A549 (cell line): ENCODE measurements around the gene POLR1E. TPM values are rescaled to one million over a fixed set of nuclear protein-coding genes. Genes with fewer than 3 reads are reported as not detected.

Source experiments
- ATAC-seq, 2 experiments: fragments of 200-7000 bp in 1 of 2; fragments of >200 bp in 1 of 2; cut with Nextera tagmentation in 1 of 2; cut with Tn5 transposase in 1 of 2; 3 replicates each; pipeline versions ENCODE4 v1.8.0 to v1.9.1; 2018 to 2020; ENCODE audit warnings: mild to moderate bottlenecking in 1 of 2, moderate library complexity in 1 of 2
- CTCF ChIA-PET: fragments of 300-600 bp; sonication (Branson Sonifier 250); formaldehyde crosslinking; extraction: SDS; loops from one replicate; lab custom pipeline; 2021; ENCODE audit warnings: antibody characterized with exemption, inconsistent platforms; lab: Yijun Ruan, JAX
- POLR2A ChIA-PET: fragments of 350-600 bp; formaldehyde crosslinking; extraction: SDS; loops from one replicate; lab custom pipeline; 2021; ENCODE audit warnings: antibody characterized with exemption, inconsistent platforms; lab: Yijun Ruan, JAX
- DNase-seq, 2 experiments: peaks; one replicate each; pipeline versions ENCODE4 v3.0.0 to v3.0.0-alpha.2; 2011 to 2016; ENCODE audit warnings: low read depth in 1 of 2, low spot score in 1 of 2
- FAIRE-seq: peaks from 2 replicates; lab custom pipeline; 2011; peaks lifted over from hg19 to GRCh38; lab: Jason Lieb, UNC
- H3K27ac ChIP-seq, 2 experiments: fragments of >200 bp; sonication (Bioruptor Twin); formaldehyde crosslinking; 3 replicates each; pipeline ENCODE4 v1.5.1; 2016 to 2017
- H3K4me1 ChIP-seq: fragments of >200 bp; sonication (Bioruptor Twin); formaldehyde crosslinking; 3 replicates; pipeline ENCODE4 v1.6.1; 2016
- H3K4me2 ChIP-seq: fragments of >200 bp; sonication (Bioruptor Twin); formaldehyde crosslinking; 3 replicates; pipeline ENCODE4 v1.6.1; 2016
- H3K4me3 ChIP-seq: fragments of >200 bp; sonication (Bioruptor Twin); formaldehyde crosslinking; 3 replicates; pipeline ENCODE4 v1.5.1; 2016
- H3K9me3 ChIP-seq: fragments of >200 bp; sonication (Bioruptor Twin); formaldehyde crosslinking; 3 replicates; pipeline ENCODE4 v1.6.1; 2016
- BCL3 ChIP-seq: fragments of >200 bp; sonication (Bioruptor Twin); formaldehyde crosslinking; IDR thresholded peaks from 3 replicates; pipeline ENCODE4 v1.6.1; 2016
- CBX8 ChIP-seq: fragments of 200-600 bp; sonication (generic); IDR thresholded peaks from 2 replicates; pipeline ENCODE4 v1.6.1; 2016
- CEBPB ChIP-seq, 2 experiments: fragments of >200 bp in 1 of 2; sonication (Bioruptor Twin) in 1 of 2; formaldehyde crosslinking in 1 of 2; IDR thresholded peaks; 2 replicates each; pipeline ENCODE4 v1.6.1; 2012 to 2016
- E2F6 ChIP-seq: IDR thresholded peaks from 2 replicates; pipeline ENCODE4 v1.6.1; 2012; ENCODE audit warnings: low read depth, borderline replicate concordance
- EHMT2 ChIP-seq: fragments of 200-600 bp; sonication (generic); IDR thresholded peaks from 2 replicates; pipeline ENCODE4 v1.6.1; 2016; ENCODE audit warnings: antibody characterized with exemption, low read depth, mild to moderate bottlenecking, moderate library complexity
- FOSB ChIP-seq: fragments of 250-450 bp; sonication (Bioruptor Pico); IDR thresholded peaks from 2 replicates; pipeline ENCODE4 v1.5.0; 2020; ENCODE audit warnings: mild to moderate bottlenecking, moderate library complexity
- JUN ChIP-seq, 2 experiments: fragments of >200 bp; sonication (Bioruptor Twin); formaldehyde crosslinking; IDR thresholded peaks; 2 replicates in 1 of 2; 3 replicates in 1 of 2; pipeline ENCODE4 v1.6.1; 2016 to 2017
- KDM5A ChIP-seq: fragments of 200-600 bp; sonication (generic); IDR thresholded peaks from 2 replicates; pipeline ENCODE4 v1.6.1; 2016; ENCODE audit warnings: antibody characterized with exemption, mild to moderate bottlenecking
- MAFK ChIP-seq: fragments of 450-650 bp; IDR thresholded peaks from 2 replicates; pipeline ENCODE4 v1.6.1; 2014; ENCODE audit not compliant: partially characterized antibody
- MAX ChIP-seq: IDR thresholded peaks from 2 replicates; pipeline ENCODE4 v1.6.1; 2012
- MYC ChIP-seq: IDR thresholded peaks from 2 replicates; pipeline ENCODE4 v1.6.1; 2012; ENCODE audit warnings: mild to moderate bottlenecking, inconsistent platforms, low read length, improper control_type of control experiment, borderline replicate concordance
- NFE2L2 ChIP-seq: fragments of 150-350 bp; conservative IDR thresholded peaks from 2 replicates; pipeline ENCODE4 v1.6.1; 2014; ENCODE audit warnings: low read length
- PBX3 ChIP-seq: IDR thresholded peaks from 2 replicates; pipeline ENCODE4 v1.6.1; 2012
- PHF8 ChIP-seq: fragments of 200-600 bp; sonication (generic); IDR thresholded peaks from 2 replicates; pipeline ENCODE4 v1.6.1; 2016; ENCODE audit warnings: low read depth, mild to moderate bottlenecking, antibody characterized with exemption, moderate library complexity, borderline replicate concordance
- POLR2A ChIP-seq: IDR thresholded peaks from 2 replicates; pipeline ENCODE4 v1.6.1; 2012; ENCODE audit warnings: mild to moderate bottlenecking, low read length
- POLR2AphosphoS2 ChIP-seq: conservative IDR thresholded peaks from 2 replicates; pipeline ENCODE4 v1.6.1; 2012; ENCODE audit warnings: low read length, improper control_type of control experiment, inconsistent platforms
- RAD21 ChIP-seq, 2 experiments: fragments of >200 bp in 1 of 2; sonication (Bioruptor Twin) in 1 of 2; formaldehyde crosslinking in 1 of 2; IDR thresholded peaks in 1 of 2; conservative IDR thresholded peaks in 1 of 2; 2 replicates in 1 of 2; 3 replicates in 1 of 2; pipeline ENCODE4 v1.6.1; 2012 to 2018; ENCODE audit warnings: inconsistent platforms in 1 of 2
- RARB ChIP-seq: fragments of 250-450 bp; sonication (Bioruptor Pico); IDR thresholded peaks from 2 replicates; pipeline ENCODE4 v1.8.0; 2021; ENCODE audit warnings: mild to moderate bottlenecking, moderate library complexity
- RNF2 ChIP-seq: fragments of 200-600 bp; sonication (generic); IDR thresholded peaks from 2 replicates; pipeline ENCODE4 v1.6.1; 2016; ENCODE audit warnings: low read depth, mild to moderate bottlenecking, antibody characterized with exemption, moderate library complexity, borderline replicate concordance
- TFCP2L1 ChIP-seq: fragments of 250-450 bp; sonication (Bioruptor Pico); IDR thresholded peaks from 2 replicates; pipeline ENCODE4 v1.5.0; 2021; ENCODE audit warnings: mild to moderate bottlenecking
- TP53 ChIP-seq: fragments of 250-450 bp; sonication (Bioruptor Pico); IDR thresholded peaks from 2 replicates; pipeline ENCODE4 v1.5.0; 2021; ENCODE audit warnings: mild to moderate bottlenecking, moderate library complexity
- USF2 ChIP-seq: fragments of 450-650 bp; IDR thresholded peaks from 2 replicates; pipeline ENCODE4 v1.6.1; 2014; ENCODE audit warnings: antibody characterized with exemption
- WGBS: methylation state at CpG from one replicate; pipeline ENCODE4 v1.1.6; 2017; ENCODE audit errors: missing lambda C conversion rate; 5-methylcytosine and 5-hydroxymethylcytosine counted together
- polyA minus RNA-seq: library from RNA; depleted of rRNA, polyadenylated mRNA; stranded (reverse); fragments of >200 nt; gene quantifications from 2 replicates; pipeline ENCODE4 v1.2.3, GENCODE V29; 2011; rRNA and poly(A)+ RNA removed
- polyA plus RNA-seq, 4 experiments: library from polyadenylated mRNA; depleted of rRNA in 3 of 4; stranded (reverse); fragments of >200 nt; fragmentation: RNase III in 1 of 4; extraction: RNeasy Plus Mini Kit Qiagen cat#74134 plus additional on column Dnase treatment in 1 of 4; gene quantifications; 2 replicates in 3 of 4; 3 replicates in 1 of 4; pipeline ENCODE4 v1.2.3, GENCODE V29; 2011 to 2017

Gene POLR1E
- polyA plus RNA-seq (2011; rRNA removed) (47.2 and 49.8 TPM in 2 replicates), polyA plus RNA-seq (2017; fragmentation: RNase III; extraction: RNeasy Plus Mini Kit Qiagen cat#74134 plus additional on column Dnase treatment) (39.0 to 48.6 TPM (median 41.9 TPM) in 3 replicates), polyA minus RNA-seq (28.3 and 29.1 TPM in 2 replicates)
- 37.6 and 38.4 TPM in 2 replicates for polyA plus RNA-seq (2012; cell fraction: cytosol; rRNA removed)
- 12.5 and 13.4 TPM in 2 replicates for polyA plus RNA-seq (2012; cell fraction: nucleus; rRNA removed)

- TF ChIP-seq CEBPB (IDR thresholded peaks at IDR 0.05) (no peak), MYC (peak; percentile 89), TP53 (CRISPR knock-in tag) (no peak), CBX8 (no peak), TFCP2L1 (CRISPR knock-in tag) (no peak), RAD21 (conservative IDR thresholded peaks at IDR 0.05 in 1 of 2, IDR thresholded peaks at IDR 0.05 in 1 of 2) (no peak), POLR2A (peak; percentile 87), E2F6 (peak; percentile 82), KDM5A (no peak), USF2 (peak; percentile 68), RNF2 (no peak), NFE2L2 (no peak), RARB (CRISPR knock-in tag) (no peak), PHF8 (peak; percentile 58; the same call in 1 of the 2 replicates), BCL3 (peak; percentile 49; the same call in 1 of the 3 replicates), MAX (peak; percentile 89), FOSB (CRISPR knock-in tag) (no peak), MAFK (no peak), PBX3 (no peak), POLR2AphosphoS2 (no peak), EHMT2 (no peak), JUN (IDR thresholded peaks at IDR 0.05) (peak; percentile 15 to 82; a peak in 4 of 5 replicates)
- TF ChIP-seq, all 56 proteins: peak for 8
- H3K27ac ChIP-seq = peak within 1 kb of the TSS; percentile 88 to 92
- peak within 1 kb of the TSS; percentile 88 for H3K4me3 ChIP-seq
- ChIA-PET POLR2A (interaction anchor here (0.8 to 1.2 kb wide), 4 partner anchors 19 to 915 kb away, joined by 3 to 7 read pairs (median 4); partner anchors contain the start of gene ZBTB5), CTCF (interaction anchor here (1.2 to 1.8 kb wide), 2 partner anchors 23 to 70 kb away, joined by 4 to 5 read pairs; no protein-coding TSS in a partner anchor)
- no peaks in the 10 kb centered on the region for H3K9me3 ChIP-seq
- peak within 1 kb of the TSS; percentile 98 for H3K4me2 ChIP-seq
- WGBS = 15% methylated on average over 36 of the region's 56 CpGs
- ATAC-seq (peak; percentile 93 to 95), FAIRE-seq (peak; percentile 49), DNase-seq (peak; percentile 94 to 99)
- peaks cover 24% of the 10 kb centered on the region for H3K4me1 ChIP-seq
Observed at GRCh38 chr9:37485389-37486255, at the start of gene POLR1E. TSS of gene POLR1E (plus strand) at chr9:37485948. CDS start at chr9:37486048, 100 bp downstream.
